Keratinocyte (primary cell): ENCODE measurements around the gene STEAP2. TPM values are rescaled to one million over a fixed set of nuclear protein-coding genes. Genes with fewer than 3 reads are reported as not detected.

Experiments used
- DNase-seq: peaks from one replicate; pipeline ENCODE4 v3.0.0-alpha.2; 2011; ENCODE audit warnings: low read depth, missing footprints, low spot score
- FAIRE-seq: peaks from 2 replicates; lab custom pipeline; 2011; peaks lifted over from hg19 to GRCh38; lab: Jason Lieb, UNC
- H2AFZ ChIP-seq: 2 replicates; pipeline ENCODE4 v1.6.0; 2012; ENCODE audit warnings: low read length, control low read depth, inconsistent platforms; ENCODE audit not compliant: control insufficient read depth
- H3K27ac ChIP-seq: 2 replicates; pipeline ENCODE4 v1.5.1; 2011; ENCODE audit warnings: low read length; ENCODE audit not compliant: control insufficient read depth, insufficient read depth
- H3K27me3 ChIP-seq: 3 replicates; pipeline ENCODE4 v1.6.0; 2011; ENCODE audit warnings: low read length; ENCODE audit not compliant: control insufficient read depth, insufficient read depth; ENCODE audit errors: extremely low read depth
- H3K36me3 ChIP-seq, 2 experiments: 2 replicates in 1 of 2; 3 replicates in 1 of 2; pipeline ENCODE4 v1.5.1; 2011; ENCODE audit warnings: low read length in 2 of 2, mild to moderate bottlenecking in 1 of 2; ENCODE audit not compliant: control insufficient read depth in 2 of 2, insufficient read depth in 2 of 2; ENCODE audit errors: extremely low read depth in 1 of 2
- H3K4me1 ChIP-seq: 3 replicates; pipeline ENCODE4 v1.5.1; 2011; ENCODE audit warnings: low read length; ENCODE audit not compliant: control insufficient read depth, insufficient read depth; ENCODE audit errors: extremely low read depth
- H3K4me2 ChIP-seq: 3 replicates; pipeline ENCODE4 v1.6.0; 2011; ENCODE audit warnings: low read depth, low read length; ENCODE audit not compliant: control insufficient read depth, insufficient read depth; ENCODE audit errors: extremely low read depth
- H3K4me3 ChIP-seq, 3 experiments: fragments of 200-600 bp in 1 of 3; sonication (generic) in 1 of 3; 2 replicates in 2 of 3; 3 replicates in 1 of 3; pipeline ENCODE4 v1.5.1; 2011 to 2016; ENCODE audit warnings: low read length in 3 of 3, mild to moderate bottlenecking in 3 of 3, control low read depth in 2 of 3, inconsistent platforms in 1 of 3, low read depth in 1 of 3, mixed read lengths in 1 of 3, mixed run types in 1 of 3, moderate library complexity in 1 of 3; ENCODE audit not compliant: control insufficient read depth in 2 of 3, insufficient read depth in 2 of 3; ENCODE audit errors: extremely low read depth in 1 of 3
- H3K79me2 ChIP-seq: 2 replicates; pipeline ENCODE4 v1.6.0; 2012; ENCODE audit warnings: low read length; ENCODE audit not compliant: control insufficient read depth, insufficient read depth
- H3K9ac ChIP-seq: 3 replicates; pipeline ENCODE4 v1.6.0; 2011; ENCODE audit warnings: low read length; ENCODE audit not compliant: control insufficient read depth, insufficient read depth; ENCODE audit errors: extremely low read depth
- H3K9me1 ChIP-seq: 3 replicates; pipeline ENCODE4 v1.6.0; 2011; ENCODE audit warnings: low read length; ENCODE audit not compliant: control insufficient read depth, insufficient read depth; ENCODE audit errors: extremely low read depth
- H3K9me3 ChIP-seq: 2 replicates; pipeline ENCODE4 v1.5.1; 2012; ENCODE audit warnings: low read depth, low read length; ENCODE audit not compliant: control insufficient read depth
- H4K20me1 ChIP-seq: 3 replicates; pipeline ENCODE4 v1.6.0; 2011; ENCODE audit warnings: low read length; ENCODE audit not compliant: control insufficient read depth, insufficient read depth; ENCODE audit errors: extremely low read depth
- EZH2 ChIP-seq: IDR thresholded peaks from one replicate; pipeline ENCODE4 v1.6.1; 2012; ENCODE audit warnings: inconsistent platforms, mild to moderate bottlenecking, low read length, moderate library complexity
- dilution Hi-C: fragments of 300-500 bp; cut with MboI; formaldehyde crosslinking; loops from one replicate; pipeline ENCODE4 v1.7.0; 2020; ENCODE audit warnings: low sequenced_read_pairs; ENCODE audit not compliant: extremely low pct_ligation_motif_present
- polyA plus RNA-seq, 5 experiments: library from polyadenylated mRNA; depleted of rRNA in 3 of 5; stranded (reverse) in 3 of 5; stranded (forward) in 1 of 5; unstranded in 1 of 5; fragments of >200 nt; gene quantifications; 1 replicate in 1 of 5; 2 replicates in 3 of 5; 3 replicates in 1 of 5; pipeline versions ENCODE4 v1.2.1 to v1.2.3, GENCODE V29; 2011 to 2012; ENCODE audit warnings: missing spikeins in 2 of 5, low read depth in 1 of 5, low replicate concordance in 1 of 5
- TF ChIP-seq, protein P1 (sequence below), 3 experiments: IDR thresholded peaks in 1 of 3; conservative IDR thresholded peaks in 1 of 3; optimal IDR thresholded peaks in 1 of 3; 2 replicates in 2 of 3; 3 replicates in 1 of 3; pipeline versions ENCODE3 to v1.5.1; 2011; ENCODE audit warnings: low read length in 3 of 3, mild to moderate bottlenecking in 3 of 3, moderate library complexity in 2 of 3, control low read depth in 1 of 3, inconsistent platforms in 1 of 3; ENCODE audit not compliant: insufficient read depth in 2 of 3; ENCODE audit errors: extremely low read depth in 1 of 3

Gene STEAP2
- polyA plus RNA-seq, 1 donor (not counting 4 experiments of a cell fraction or from before 2014, with no cell fraction given) = 3.9 TPM

DNA sequence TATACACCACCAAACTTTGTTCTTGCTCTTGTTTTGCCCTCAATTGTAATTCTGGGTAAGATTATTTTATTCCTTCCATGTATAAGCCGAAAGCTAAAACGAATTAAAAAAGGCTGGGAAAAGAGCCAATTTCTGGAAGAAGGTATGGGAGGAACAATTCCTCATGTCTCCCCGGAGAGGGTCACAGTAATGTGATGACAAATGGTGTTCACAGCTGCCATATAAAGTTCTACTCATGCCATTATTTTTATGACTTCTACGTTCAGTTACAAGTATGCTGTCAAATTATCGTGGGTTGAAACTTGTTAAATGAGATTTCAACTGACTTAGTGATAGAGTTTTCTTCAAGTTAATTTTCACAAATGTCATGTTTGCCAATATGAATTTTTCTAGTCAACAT is 20.9 kb downstream of the STEAP2 start:
- no peaks in the 10 kb centered on the region for H3K9me3 ChIP-seq

DNA sequence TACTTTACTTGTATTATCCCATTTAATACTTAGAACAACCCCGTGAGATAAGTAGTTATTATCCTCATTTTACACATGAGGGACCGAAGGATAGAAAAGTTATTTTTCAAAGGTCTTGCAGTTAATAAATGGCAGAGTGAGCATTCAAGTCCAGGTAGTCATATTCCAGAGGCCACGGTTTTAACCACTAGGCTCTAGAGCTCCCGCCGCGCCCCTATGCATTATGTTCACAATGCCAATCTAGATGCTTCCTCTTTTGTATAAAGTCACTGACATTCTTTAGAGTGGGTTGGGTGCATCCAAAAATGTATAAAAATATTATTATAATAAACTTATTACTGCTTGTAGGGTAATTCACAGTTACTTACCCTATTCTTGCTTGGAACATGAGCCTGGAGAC is 22.0 kb downstream of the STEAP2 start:
- FAIRE-seq = no peak

More for the DNA sequence above, 20.9 kb downstream of the STEAP2 start:
- no peak overlapping the region for H3K27ac ChIP-seq
- DNase-seq (no peak), FAIRE-seq (no peak)
- no peaks in the 10 kb centered on the region for H3K9me1 ChIP-seq
- H3K27me3 ChIP-seq = no peaks in the 10 kb centered on the region
- no peak overlapping the region for H2AFZ ChIP-seq
- TF ChIP-seq, protein P1, sequence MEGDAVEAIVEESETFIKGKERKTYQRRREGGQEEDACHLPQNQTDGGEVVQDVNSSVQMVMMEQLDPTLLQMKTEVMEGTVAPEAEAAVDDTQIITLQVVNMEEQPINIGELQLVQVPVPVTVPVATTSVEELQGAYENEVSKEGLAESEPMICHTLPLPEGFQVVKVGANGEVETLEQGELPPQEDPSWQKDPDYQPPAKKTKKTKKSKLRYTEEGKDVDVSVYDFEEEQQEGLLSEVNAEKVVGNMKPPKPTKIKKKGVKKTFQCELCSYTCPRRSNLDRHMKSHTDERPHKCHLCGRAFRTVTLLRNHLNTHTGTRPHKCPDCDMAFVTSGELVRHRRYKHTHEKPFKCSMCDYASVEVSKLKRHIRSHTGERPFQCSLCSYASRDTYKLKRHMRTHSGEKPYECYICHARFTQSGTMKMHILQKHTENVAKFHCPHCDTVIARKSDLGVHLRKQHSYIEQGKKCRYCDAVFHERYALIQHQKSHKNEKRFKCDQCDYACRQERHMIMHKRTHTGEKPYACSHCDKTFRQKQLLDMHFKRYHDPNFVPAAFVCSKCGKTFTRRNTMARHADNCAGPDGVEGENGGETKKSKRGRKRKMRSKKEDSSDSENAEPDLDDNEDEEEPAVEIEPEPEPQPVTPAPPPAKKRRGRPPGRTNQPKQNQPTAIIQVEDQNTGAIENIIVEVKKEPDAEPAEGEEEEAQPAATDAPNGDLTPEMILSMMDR (optimal IDR thresholded peaks at IDR 0.05 in 1 of 3, IDR thresholded peaks at IDR 0.05 in 1 of 3, conservative IDR thresholded peaks at IDR 0.05 in 1 of 3; ENCODE audit: extremely low read depth in 1 of 3, insufficient read depth in 2 of 3, low read length in 3 of 3) = no peak
- TF ChIP-seq EZH2 = no peak
- no peaks in the 10 kb centered on the region for H3K4me1 ChIP-seq
- no peak overlapping the region for H3K9ac ChIP-seq
- dilution Hi-C loops = no loop called here
- H4K20me1 ChIP-seq = no peaks in the 10 kb centered on the region
- no peaks in the 10 kb centered on the region for H3K79me2 ChIP-seq
- H3K36me3 ChIP-seq = no peaks in the 10 kb centered on the region
- no peak overlapping the region for H3K4me2 ChIP-seq
- H3K4me3 ChIP-seq = no peak overlapping the region

More for the DNA sequence above, 22.0 kb downstream of the STEAP2 start:
- Histone ChIP-seq H3K9me1 (no peaks in the 10 kb centered on the region), H4K20me1 (no peaks in the 10 kb centered on the region), H2AFZ (no peak overlapping the region), H3K36me3 (no peaks in the 10 kb centered on the region), H3K9ac (no peak overlapping the region), H3K79me2 (no peaks in the 10 kb centered on the region), H3K9me3 (no peaks in the 10 kb centered on the region), H3K27ac (no peak overlapping the region), H3K4me1 (no peaks in the 10 kb centered on the region), H3K4me2 (no peak overlapping the region), H3K4me3 (no peak overlapping the region), H3K27me3 (no peaks in the 10 kb centered on the region)
- TF ChIP-seq, protein P1 (optimal IDR thresholded peaks at IDR 0.05 in 1 of 3, IDR thresholded peaks at IDR 0.05 in 1 of 3, conservative IDR thresholded peaks at IDR 0.05 in 1 of 3; ENCODE audit: extremely low read depth in 1 of 3, insufficient read depth in 2 of 3, low read length in 3 of 3) = no peak
- no peak for TF ChIP-seq EZH2
- dilution Hi-C loops = no loop called here
- DNase-seq = no peak
